NB4 (cell line): ENCODE data around the gene GRXCR2.

Source experiments
- POLR2A ChIP-seq: IDR thresholded peaks from 2 replicates; pipeline ENCODE4 v1.6.1; 2011; ENCODE audit warnings: mild to moderate bottlenecking; ENCODE audit not compliant: insufficient read length; ENCODE audit errors: extremely low read depth
- TF ChIP-seq, protein P1 (sequence below): IDR thresholded peaks from one replicate; pipeline ENCODE4 v1.5.1; 2012; ENCODE audit warnings: low read depth, low read length

DNA sequence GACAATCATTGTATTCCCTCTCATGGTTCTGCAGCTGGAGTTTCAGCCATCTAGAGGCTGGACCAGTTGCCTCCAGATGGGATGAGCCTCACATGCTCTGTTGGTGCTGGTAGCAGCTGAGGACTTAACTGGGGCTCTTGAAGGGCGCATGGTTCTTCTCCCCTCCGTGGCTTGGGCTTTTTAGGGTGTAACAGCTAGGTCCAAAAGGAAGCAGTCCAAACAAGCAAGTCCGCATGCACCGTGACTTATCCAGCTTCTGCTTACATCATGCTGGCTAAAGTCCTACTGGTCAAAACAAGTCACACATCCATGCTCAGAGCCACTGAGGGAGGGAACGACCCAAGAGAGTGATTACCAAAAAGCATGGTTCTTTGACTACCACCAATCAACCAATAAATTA lies 31.9 kb upstream of the GRXCR2 start:
- TF ChIP-seq, protein P1, sequence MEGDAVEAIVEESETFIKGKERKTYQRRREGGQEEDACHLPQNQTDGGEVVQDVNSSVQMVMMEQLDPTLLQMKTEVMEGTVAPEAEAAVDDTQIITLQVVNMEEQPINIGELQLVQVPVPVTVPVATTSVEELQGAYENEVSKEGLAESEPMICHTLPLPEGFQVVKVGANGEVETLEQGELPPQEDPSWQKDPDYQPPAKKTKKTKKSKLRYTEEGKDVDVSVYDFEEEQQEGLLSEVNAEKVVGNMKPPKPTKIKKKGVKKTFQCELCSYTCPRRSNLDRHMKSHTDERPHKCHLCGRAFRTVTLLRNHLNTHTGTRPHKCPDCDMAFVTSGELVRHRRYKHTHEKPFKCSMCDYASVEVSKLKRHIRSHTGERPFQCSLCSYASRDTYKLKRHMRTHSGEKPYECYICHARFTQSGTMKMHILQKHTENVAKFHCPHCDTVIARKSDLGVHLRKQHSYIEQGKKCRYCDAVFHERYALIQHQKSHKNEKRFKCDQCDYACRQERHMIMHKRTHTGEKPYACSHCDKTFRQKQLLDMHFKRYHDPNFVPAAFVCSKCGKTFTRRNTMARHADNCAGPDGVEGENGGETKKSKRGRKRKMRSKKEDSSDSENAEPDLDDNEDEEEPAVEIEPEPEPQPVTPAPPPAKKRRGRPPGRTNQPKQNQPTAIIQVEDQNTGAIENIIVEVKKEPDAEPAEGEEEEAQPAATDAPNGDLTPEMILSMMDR = no peak
- no peak for TF ChIP-seq POLR2A
